Neural cell (in vitro differentiated cells): ENCODE measurements around the gene PLCB1.

ENCODE experiments used
- CTCF ChIP-seq: fragments of 450-650 bp; IDR thresholded peaks from 2 replicates; pipeline ENCODE4 v1.5.1; 2014; ENCODE audit warnings: antibody characterized with exemption, mild to moderate bottlenecking, moderate library complexity; ENCODE audit not compliant: poor library complexity, severe bottlenecking
- EP300 ChIP-seq: fragments of 450-650 bp; conservative IDR thresholded peaks from 2 replicates; pipeline ENCODE4 v1.6.1; 2014; ENCODE audit warnings: antibody characterized with exemption, mild to moderate bottlenecking, moderate library complexity; ENCODE audit not compliant: poor library complexity, severe bottlenecking
- EZH2 ChIP-seq: fragments of 200-600, 300-800 bp; shearing (Covaris generic), sonication (generic); IDR thresholded peaks from 2 replicates; pipeline ENCODE4 v1.6.1; 2014; ENCODE audit warnings: antibody characterized with exemption, low read length, borderline replicate concordance, mild to moderate bottlenecking; ENCODE audit not compliant: insufficient read depth, poor library complexity, severe bottlenecking
- MXI1 ChIP-seq: fragments of 450-650 bp; conservative IDR thresholded peaks from 2 replicates; pipeline ENCODE4 v1.6.1; 2014; ENCODE audit warnings: antibody characterized with exemption, mild to moderate bottlenecking; ENCODE audit not compliant: poor library complexity, severe bottlenecking
- POLR2AphosphoS5 ChIP-seq: IDR thresholded peaks from 2 replicates; pipeline ENCODE4 v1.6.1; 2012
- RAD21 ChIP-seq: fragments of 450-650 bp; conservative IDR thresholded peaks from 2 replicates; pipeline ENCODE4 v1.6.1; 2014; ENCODE audit warnings: antibody characterized with exemption, mild to moderate bottlenecking, moderate library complexity
- REST ChIP-seq: IDR thresholded peaks from 2 replicates; pipeline ENCODE4 v1.6.1; 2012; ENCODE audit warnings: borderline replicate concordance
- SMC3 ChIP-seq: fragments of 450-650 bp; conservative IDR thresholded peaks from 2 replicates; pipeline ENCODE4 v1.6.1; 2014; ENCODE audit warnings: antibody characterized with exemption, mild to moderate bottlenecking, moderate library complexity; ENCODE audit not compliant: poor library complexity
- TAF1 ChIP-seq: IDR thresholded peaks from 2 replicates; pipeline ENCODE4 v1.6.1; 2012; ENCODE audit warnings: low read depth

DNA sequence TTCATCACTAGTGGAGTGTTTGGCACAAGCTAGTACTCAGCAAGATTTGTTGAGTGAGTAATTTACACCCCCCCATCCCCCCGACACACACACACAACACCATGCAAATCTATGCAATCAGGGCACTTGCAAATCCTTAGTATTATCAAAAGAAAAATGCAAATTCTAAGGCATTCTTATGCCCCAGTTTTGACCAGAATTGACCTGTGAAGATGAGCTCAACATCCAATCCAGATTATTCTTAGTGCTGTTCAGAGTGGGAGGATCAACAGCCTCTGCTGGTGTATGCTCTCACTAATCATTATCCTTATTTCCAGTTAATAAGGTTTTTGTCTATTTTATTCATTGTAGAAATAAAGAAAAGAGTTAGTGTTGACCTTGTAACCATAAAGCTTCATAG, 185.4 kb downstream of the PLCB1 start:
- no peak for TF ChIP-seq CTCF
- no peak for TF ChIP-seq EP300
- no peak for TF ChIP-seq SMC3
- no peak for TF ChIP-seq EZH2
- TF ChIP-seq RAD21: no peak
- TF ChIP-seq REST: no peak
- TF ChIP-seq POLR2AphosphoS5: no peak
- TF ChIP-seq TAF1: no peak
- TF ChIP-seq MXI1: no peak
